H1 (cell line): ENCODE data around the gene SLC5A2. TPM values are rescaled to one million over a fixed set of nuclear protein-coding genes. Genes with fewer than 3 reads are reported as not detected.

Experiments used
- BRCA1 ChIP-seq: IDR thresholded peaks from 2 replicates; pipeline ENCODE4 v1.6.1; 2012; ENCODE audit warnings: low read depth, low read length, improper control_type of control experiment
- EP300 ChIP-seq, 2 experiments: IDR thresholded peaks; 1 replicate in 1 of 2; 2 replicates in 1 of 2; pipeline ENCODE4 v1.6.1; 2011 to 2012; ENCODE audit warnings: low read depth in 2 of 2, low read length in 2 of 2, mild to moderate bottlenecking in 2 of 2, borderline replicate concordance in 1 of 2, inconsistent platforms in 1 of 2, moderate library complexity in 1 of 2
- GTF2F1 ChIP-seq: IDR thresholded peaks from 2 replicates; pipeline ENCODE4 v1.6.1; 2012; ENCODE audit warnings: low read depth, low read length, improper control_type of control experiment, borderline replicate concordance
- PHF8 ChIP-seq: fragments of 200-600 bp; sonication (generic); conservative IDR thresholded peaks from 2 replicates; pipeline ENCODE4 v1.7.1; 2012; ENCODE audit warnings: low read depth, mild to moderate bottlenecking, inconsistent platforms, low read length, moderate library complexity
- polyA plus RNA-seq, 7 experiments: library from polyadenylated mRNA; depleted of rRNA in 3 of 7; stranded (reverse) in 5 of 7; unstranded in 2 of 7; fragments of >200 nt in 5 of 7; fragments of 200-250 nt in 2 of 7; gene quantifications; 1 replicate in 5 of 7; 2 replicates in 1 of 7; 4 replicates in 1 of 7; pipeline versions ENCODE4 v1.2.1 to v1.2.3, GENCODE V29; 2011 to 2013; ENCODE audit warnings: missing spikeins in 2 of 7, mixed read lengths in 2 of 7
- total RNA-seq: library from RNA; stranded (reverse); fragmentation: NEBNext Ultra II Directional; extraction: Animal tissue kit (Norgen Biotek cat#: 25700); gene quantifications from 2 replicates; pipeline ENCODE4 v1.2.1, GENCODE V29; 2021
- TF ChIP-seq, protein P1 (sequence below): IDR thresholded peaks from 2 replicates; pipeline ENCODE4 v1.6.1; 2012; ENCODE audit warnings: inconsistent platforms

The SLC5A2 gene
- total and polyA plus RNA-seq, 2 of the 8 experiments (the other 6 are each of a cell fraction or from before 2014, with no cell fraction given): 0.56 to 4.4 TPM

DNA sequence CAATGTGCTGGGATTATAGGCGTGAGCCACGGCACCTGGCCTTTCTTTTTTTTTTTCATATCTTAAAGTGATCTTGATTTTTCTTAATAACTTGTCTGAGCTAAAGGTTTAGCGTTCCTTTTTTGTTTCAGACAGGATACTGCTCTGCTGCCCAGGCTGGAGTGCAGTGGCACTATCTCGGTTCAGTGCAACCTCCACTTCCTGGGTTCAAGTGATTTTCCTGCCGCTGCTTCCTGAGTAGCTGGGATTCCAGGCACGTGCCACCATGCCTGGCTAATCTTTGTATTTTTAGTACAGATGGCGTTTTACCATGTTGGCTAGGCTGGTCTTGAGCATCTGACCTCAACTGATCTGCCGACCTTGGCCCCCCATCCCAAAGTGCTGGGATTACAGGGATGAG lies 21.2 kb downstream of the SLC5A2 start (continued):
- TF ChIP-seq, protein P1, sequence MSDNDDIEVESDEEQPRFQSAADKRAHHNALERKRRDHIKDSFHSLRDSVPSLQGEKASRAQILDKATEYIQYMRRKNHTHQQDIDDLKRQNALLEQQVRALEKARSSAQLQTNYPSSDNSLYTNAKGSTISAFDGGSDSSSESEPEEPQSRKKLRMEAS: no peak
- TF ChIP-seq GTF2F1: no peak
- no peak for TF ChIP-seq PHF8
- TF ChIP-seq EP300 (IDR thresholded peaks at IDR 0.05; ENCODE audit: borderline replicate concordance in 1 of 2, low read depth in 2 of 2, low read length in 2 of 2): no peak
- no peak for TF ChIP-seq BRCA1
- TF ChIP-seq, all 59 proteins: peak for 0
